Measurements from ENCODE around the gene DCDC2B.

The DCDC2B gene

DNA sequence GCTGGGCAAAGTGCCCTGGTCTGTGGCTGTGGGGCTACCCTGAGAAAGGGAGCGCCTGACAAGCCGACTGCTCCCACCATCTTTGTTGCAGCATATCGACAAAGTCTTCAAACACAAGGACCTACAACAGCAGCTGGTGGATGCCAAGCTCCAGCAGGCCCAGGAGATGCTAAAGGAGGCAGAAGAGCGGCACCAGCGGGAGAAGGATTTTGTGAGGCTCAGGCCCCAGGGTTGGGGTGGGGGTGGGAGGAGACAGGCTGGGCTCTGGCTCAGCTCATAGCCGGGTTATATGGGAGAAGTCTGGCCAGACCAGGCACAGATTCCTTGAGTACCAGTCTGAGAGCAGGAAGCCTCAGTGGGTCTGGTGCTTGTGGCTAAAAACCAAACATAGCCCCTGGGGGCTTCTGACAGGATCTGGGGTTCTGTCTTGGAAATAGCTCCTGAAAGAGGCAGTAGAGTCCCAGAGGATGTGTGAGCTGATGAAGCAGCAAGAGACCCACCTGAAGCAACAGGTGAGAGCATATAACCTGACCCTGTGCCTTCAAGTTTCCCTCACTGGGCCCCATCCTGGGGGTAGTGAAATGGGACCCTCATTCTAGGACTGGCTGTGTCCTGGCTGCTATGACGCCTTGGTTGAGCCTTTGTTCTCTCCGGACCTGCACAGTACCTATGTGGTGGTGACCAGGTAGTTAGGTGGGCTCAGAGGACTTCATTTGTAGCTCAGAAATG, 16.5 kb upstream of the DCDC2B start:
- no peaks in the 10 kb centered on the region for H3K9me3 ChIP-seq
- no peak for TF ChIP-seq CTCF (IDR thresholded peaks at IDR 0.05)
- H3K27ac ChIP-seq, result no peak overlapping the region
- no peak overlapping the region for H3K4me3 ChIP-seq (ENCODE audit: low read depth in 1 of 2, low read length in 1 of 2)
- H3K36me3 ChIP-seq, result peaks cover 97% of the 10 kb centered on the region
- H3K27me3 ChIP-seq, result no peaks in the 10 kb centered on the region
- H3K4me1 ChIP-seq (ENCODE audit: control insufficient read depth in 1 of 2, insufficient read depth in 1 of 2, low read depth in 1 of 2, low read length in 1 of 2), result no peaks in the 10 kb centered on the region

DNA sequence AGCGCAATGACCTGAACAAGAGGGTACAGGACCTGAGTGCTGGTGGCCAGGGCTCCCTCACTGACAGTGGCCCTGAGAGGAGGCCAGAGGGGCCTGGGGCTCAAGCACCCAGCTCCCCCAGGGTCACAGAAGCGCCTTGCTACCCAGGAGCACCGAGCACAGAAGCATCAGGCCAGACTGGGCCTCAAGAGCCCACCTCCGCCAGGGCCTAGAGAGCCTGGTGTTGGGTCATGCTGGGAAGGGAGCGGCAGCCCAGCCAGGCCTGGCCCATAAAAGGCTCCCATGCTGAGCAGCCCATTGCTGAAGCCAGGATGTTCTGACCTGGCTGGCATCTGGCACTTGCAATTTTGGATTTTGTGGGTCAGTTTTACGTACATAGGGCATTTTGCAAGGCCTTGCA, 13.9 kb upstream of the DCDC2B start:
- no peak for TF ChIP-seq CTCF (IDR thresholded peaks at IDR 0.05)
- Histone ChIP-seq H3K4me1 (ENCODE audit: control insufficient read depth in 1 of 2, insufficient read depth in 1 of 2, low read depth in 1 of 2, low read length in 1 of 2) (peaks cover 3% of the 10 kb centered on the region in 2 experiments), H3K36me3 (peaks cover 88% of the 10 kb centered on the region)

DNA sequence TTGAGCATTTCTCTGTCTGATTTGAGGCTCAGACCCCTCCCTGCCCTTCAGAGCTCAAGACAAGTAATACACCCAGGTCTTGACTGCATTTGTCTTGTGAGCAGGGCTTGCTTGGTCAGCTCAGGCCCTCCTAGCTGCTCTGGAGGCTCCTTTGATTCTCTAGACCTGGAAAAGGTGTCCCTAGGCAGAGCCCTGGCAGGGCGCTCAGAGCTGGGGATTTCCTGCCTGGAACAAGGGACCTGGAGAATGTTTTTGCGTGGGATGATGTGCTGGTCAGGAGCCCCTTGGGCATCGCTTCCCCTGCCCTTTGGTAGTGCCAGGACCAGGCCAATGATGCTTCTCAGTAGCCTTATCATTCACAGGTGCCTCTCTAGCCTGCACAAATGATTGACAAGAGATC, 13.4 kb upstream of the DCDC2B start:
- no peak for TF ChIP-seq CTCF (IDR thresholded peaks at IDR 0.05)

More for the DNA sequence above, 13.9 kb upstream of the DCDC2B start:
- Histone ChIP-seq H3K27ac (no peak overlapping the region), H3K27me3 (no peaks in the 10 kb centered on the region), H3K4me3 (ENCODE audit: low read depth in 1 of 2, low read length in 1 of 2) (no peak overlapping the region), H3K9me3 (no peaks in the 10 kb centered on the region)

DNA sequence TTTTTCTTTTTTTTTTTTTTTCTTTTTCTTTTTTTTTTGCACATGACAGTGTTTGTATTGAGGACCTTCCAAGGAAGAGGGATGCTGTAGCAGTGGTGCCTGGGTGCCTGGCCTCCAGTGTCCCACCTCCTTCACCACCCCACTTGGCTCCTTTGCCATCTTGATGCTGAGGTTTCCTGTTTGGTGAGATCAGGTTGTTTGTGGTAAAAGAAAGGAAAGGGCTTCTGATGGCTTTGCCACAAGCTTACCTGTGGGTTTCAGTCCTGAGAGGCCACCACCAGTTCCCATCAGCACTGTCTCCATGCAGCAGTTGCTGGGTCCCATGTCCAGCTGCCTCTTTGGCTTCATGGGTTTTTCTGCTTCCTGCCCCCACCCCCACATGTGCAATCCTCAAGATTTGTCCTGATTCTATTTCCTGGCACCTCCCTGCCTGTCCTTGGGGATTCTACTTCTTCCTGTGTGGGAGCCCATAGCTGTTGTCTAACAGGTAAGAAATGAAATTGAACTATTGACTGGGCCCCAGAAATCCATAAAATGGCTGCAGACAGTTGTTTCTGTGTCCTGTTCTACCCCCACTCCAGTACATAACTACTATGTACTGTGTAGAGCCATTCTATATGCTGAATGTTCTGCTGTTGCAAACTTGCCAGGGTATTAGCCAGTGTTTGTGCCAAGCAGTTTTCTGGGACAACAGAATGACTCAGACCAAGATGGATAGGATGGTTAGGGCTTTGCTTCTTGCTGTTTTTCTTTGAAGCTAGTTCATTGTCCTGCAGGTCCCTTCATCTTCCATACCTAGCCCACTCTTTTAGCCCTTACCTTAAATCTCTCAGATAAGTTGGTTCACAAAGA, 12.7 kb upstream of the DCDC2B start:
- no peak for TF ChIP-seq CTCF (IDR thresholded peaks at IDR 0.05)
- H3K4me3 ChIP-seq (ENCODE audit: low read depth in 1 of 2, low read length in 1 of 2), result no peak overlapping the region
- H3K36me3 ChIP-seq, result peaks cover 77% of the 10 kb centered on the region
- no peak overlapping the region for H3K27ac ChIP-seq
- H3K27me3 ChIP-seq, result peaks cover 5% of the 10 kb centered on the region
- H3K4me1 ChIP-seq (ENCODE audit: control insufficient read depth in 1 of 2, insufficient read depth in 1 of 2, low read depth in 1 of 2, low read length in 1 of 2), result peaks cover 14 to 15% of the 10 kb centered on the region in 2 experiments
- H3K9me3 ChIP-seq, result no peaks in the 10 kb centered on the region

More for the DNA sequence above, 13.4 kb upstream of the DCDC2B start:
- Histone ChIP-seq H3K9me3 (no peaks in the 10 kb centered on the region), H3K4me3 (ENCODE audit: low read depth in 1 of 2, low read length in 1 of 2) (no peak overlapping the region), H3K27ac (no peak overlapping the region), H3K4me1 (ENCODE audit: control insufficient read depth in 1 of 2, insufficient read depth in 1 of 2, low read depth in 1 of 2, low read length in 1 of 2) (peaks cover 8 to 9% of the 10 kb centered on the region in 2 experiments), H3K36me3 (peaks cover 83% of the 10 kb centered on the region), H3K27me3 (no peaks in the 10 kb centered on the region)

- H3K4me3 ChIP-seq (ENCODE audit: low read depth in 1 of 2, low read length in 1 of 2), result no peak overlapping the region
- no peak overlapping the region for H3K27ac ChIP-seq
- H3K36me3 ChIP-seq, result peaks cover 68% of the 10 kb centered on the region
Measured at GRCh38 chr1:32197074-32197473, 11.8 kb upstream of the DCDC2B start.

More at GRCh38 chr1:32197074-32197473, 11.8 kb upstream of the DCDC2B start:
- H3K4me1 ChIP-seq (ENCODE audit: control insufficient read depth in 1 of 2, insufficient read depth in 1 of 2, low read depth in 1 of 2, low read length in 1 of 2), result peaks cover 23% of the 10 kb centered on the region in 2 experiments
- no peaks in the 10 kb centered on the region for H3K9me3 ChIP-seq
- TF ChIP-seq CTCF (IDR thresholded peaks at IDR 0.05), result no peak
- peaks cover 13% of the 10 kb centered on the region for H3K27me3 ChIP-seq

All from neutrophil (primary cell).